GM12892 (cell line): ENCODE results near the gene SLC17A9.

Experiments used
- DNase-seq: peaks from one replicate; pipeline ENCODE4 v3.0.0; 2011; ENCODE audit not compliant: insufficient read length
- FAIRE-seq: peaks from 2 replicates; lab custom pipeline; 2011; peaks lifted over from hg19 to GRCh38; lab: Jason Lieb, UNC
- POLR2A ChIP-seq: IDR thresholded peaks from 2 replicates; pipeline ENCODE4 v1.6.1; 2011; ENCODE audit warnings: low read depth, low read length, control low read depth
- POLR2AphosphoS5 ChIP-seq: IDR thresholded peaks from 2 replicates; pipeline ENCODE4 v1.6.1; 2011; ENCODE audit warnings: low read depth, low read length, control low read depth
- TAF1 ChIP-seq: IDR thresholded peaks from 2 replicates; pipeline ENCODE4 v1.6.1; 2011; ENCODE audit warnings: low read depth, mild to moderate bottlenecking, control low read depth, low read length, borderline replicate concordance

Gene SLC17A9

DNA sequence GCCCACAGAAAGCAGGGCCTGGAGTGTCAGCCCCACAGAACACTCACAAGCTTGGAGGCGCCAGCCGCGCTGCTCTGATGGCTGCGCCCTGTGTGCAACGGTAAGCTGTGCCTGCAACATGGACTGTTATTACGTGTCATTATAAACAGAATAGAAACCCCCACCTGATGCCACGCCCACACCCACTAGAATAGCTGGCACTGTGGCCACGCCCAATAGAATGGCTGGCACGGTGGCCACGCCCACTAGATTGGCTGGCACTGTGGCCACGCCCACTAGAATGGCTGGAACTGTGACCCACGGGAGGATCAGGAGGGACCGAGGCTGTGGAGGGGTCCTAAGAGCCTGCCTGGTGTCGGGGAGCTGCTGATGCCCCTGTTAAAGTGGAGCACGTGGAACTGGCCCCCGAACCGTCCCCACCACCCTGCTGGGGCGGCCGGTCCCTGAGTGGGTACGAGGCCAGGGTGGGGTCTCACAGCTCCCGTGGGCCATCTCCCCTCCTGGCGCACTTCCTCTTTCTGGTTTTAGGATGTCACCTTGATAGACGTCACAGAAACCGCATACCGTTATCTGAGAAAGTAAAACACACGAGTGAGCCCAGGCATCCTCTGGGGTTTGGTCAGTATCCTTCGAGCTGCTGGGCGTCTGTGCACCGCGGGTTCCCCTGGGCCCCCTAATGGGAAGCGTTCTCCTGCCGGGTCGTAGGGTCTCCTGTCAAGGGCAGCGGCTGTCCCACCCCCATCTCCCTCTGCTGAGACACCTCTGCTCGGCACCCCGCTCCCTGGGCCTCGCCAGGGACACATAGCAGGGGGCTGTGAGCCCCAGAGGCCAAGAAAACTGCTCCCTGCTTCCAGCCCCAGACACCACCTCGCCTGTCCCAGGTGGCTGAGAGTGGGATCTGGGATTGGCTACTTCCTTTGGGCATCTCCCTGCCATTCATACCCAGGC is 25.4 kb downstream of the SLC17A9 start:
- FAIRE-seq: peak; percentile 92
- peak; percentile 78 for DNase-seq
- peak; percentile 68; the same call in 1 of the 2 replicates for TF ChIP-seq POLR2AphosphoS5
- 0 out of 2 replicates have a peak, but pooled peaks have one; percentile 47 for TF ChIP-seq TAF1
- TF ChIP-seq POLR2A: peak; percentile 46; the same call in 1 of the 2 replicates

DNA sequence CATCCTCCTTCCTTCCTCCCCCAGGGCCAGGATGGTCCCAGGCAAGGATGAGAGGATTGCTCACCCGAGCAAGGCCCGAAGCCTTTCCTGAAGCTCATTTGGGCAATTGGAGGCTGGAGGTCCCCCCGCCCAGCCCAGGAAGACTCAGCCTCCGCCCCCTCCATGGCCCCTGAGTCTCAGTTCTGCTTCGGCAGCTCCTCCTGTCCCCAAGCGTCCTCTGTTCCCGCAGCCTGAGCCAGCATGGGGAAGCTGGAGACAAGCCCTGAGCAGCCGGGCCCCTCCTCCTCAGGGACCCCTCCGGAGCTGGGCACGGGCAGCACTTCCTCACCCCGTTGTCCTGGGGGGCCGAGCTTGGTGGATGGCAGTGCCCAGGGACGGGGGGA is 26.0 kb downstream of the SLC17A9 start:
- peak; percentile 30 for FAIRE-seq
- DNase-seq: no peak
- TF ChIP-seq TAF1 (no peak), POLR2AphosphoS5 (no peak), POLR2A (no peak)

DNA sequence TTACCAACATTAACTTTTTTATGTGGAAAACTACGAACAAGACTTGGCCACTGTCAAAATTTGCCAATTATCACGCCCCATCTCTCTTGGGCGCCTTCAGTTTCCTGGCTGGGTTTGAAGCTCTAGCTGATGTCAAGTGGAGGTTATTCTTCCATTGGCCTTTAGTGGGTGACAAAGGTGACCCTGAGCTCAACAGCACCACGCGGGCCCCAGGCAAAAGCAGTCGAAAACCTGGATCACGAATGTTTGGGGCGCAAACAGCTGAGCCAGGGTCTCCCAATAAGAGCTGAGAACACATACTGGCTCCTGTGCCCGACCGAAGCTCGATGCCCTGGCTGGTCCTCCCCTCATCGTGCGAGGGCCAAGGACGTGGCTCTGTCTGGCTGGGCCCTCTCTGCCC is 26.8 kb downstream of the SLC17A9 start:
- no peak for FAIRE-seq
- no peak for TF ChIP-seq POLR2A
- no peak for TF ChIP-seq TAF1
- TF ChIP-seq POLR2AphosphoS5: no peak

DNA sequence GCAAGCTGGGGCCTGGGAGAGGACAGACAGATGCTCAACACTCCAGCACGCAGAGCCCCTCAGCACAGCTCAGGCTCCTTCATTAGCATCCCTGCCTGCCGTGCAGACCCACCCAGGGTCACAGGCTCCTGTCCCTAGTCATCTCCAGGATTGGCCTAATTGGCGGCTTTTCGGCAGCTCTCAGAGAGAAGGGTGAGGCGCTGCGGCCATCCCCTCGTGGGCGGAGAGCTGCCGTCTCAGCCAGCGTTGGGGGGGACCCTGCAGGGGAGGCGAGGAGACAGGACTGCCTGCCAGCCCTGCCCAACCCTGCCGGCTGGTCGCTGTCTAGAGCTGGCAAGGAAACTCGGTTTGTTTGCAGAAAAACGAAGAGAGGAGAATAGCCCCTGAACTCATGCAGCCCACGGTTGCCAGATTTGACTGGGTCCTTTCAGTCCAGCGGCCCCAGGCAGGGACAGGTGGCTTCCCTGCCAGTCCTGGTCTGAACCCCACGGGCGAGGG is 27.4 kb downstream of the SLC17A9 start:
- no peak for TF ChIP-seq POLR2AphosphoS5
- DNase-seq (no peak), FAIRE-seq (no peak)

More for the DNA sequence above, 26.8 kb downstream of the SLC17A9 start:
- DNase-seq: no peak

DNA sequence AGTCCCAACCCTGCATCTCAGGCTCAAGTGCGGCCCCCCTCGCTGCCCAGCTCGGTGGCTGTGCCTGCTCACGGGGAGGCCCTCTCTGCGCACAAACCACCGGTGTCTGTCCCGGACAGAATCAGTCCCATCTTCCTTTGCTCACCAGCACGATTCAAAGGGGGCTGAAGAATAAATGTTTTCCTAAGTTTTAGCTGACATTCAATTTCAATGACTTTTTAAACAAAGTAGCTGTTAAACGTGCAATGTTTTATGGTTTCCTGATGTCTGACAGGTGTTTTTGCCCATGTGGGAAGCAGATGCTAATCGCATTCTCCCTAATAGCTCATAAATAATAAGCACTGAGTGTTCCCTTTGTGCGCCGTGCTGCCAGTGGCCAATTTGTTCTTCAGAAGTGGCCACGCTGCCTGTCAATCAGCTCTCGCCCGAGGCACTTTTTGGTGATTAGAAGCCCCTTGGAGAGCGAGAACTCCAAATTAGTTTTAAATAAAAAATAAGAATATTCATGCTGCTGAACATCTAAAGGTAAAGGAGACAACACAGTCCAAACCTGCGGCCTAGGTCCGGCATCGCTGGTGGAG is 28.0 kb downstream of the SLC17A9 start:
- no peak for TF ChIP-seq POLR2A
- no peak for TF ChIP-seq TAF1
- TF ChIP-seq POLR2AphosphoS5: no peak
- DNase-seq (no peak), FAIRE-seq (no peak)

DNA sequence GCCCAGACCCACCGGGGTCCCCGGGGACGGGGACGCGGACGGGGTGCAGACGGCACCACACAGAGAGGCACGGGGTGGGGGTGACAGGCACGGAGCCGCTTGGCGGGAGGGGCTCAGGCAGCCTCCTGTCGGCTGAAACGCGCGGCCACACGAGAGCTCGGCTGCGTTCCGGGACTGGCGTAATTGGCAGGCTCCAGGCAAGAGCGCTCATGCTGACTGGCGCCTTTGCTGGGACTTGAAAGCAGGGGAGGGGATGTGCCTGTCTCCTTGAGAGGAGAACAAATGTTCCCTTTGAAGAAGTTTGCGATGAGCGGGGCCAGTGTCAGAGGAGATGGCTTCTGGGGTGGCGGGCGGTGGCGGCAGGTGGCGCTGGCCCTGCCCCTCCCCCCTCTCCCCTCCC is 28.5 kb downstream of the SLC17A9 start:
- FAIRE-seq (no peak), DNase-seq (no peak)
- no peak for TF ChIP-seq TAF1
- TF ChIP-seq POLR2A: no peak

DNA sequence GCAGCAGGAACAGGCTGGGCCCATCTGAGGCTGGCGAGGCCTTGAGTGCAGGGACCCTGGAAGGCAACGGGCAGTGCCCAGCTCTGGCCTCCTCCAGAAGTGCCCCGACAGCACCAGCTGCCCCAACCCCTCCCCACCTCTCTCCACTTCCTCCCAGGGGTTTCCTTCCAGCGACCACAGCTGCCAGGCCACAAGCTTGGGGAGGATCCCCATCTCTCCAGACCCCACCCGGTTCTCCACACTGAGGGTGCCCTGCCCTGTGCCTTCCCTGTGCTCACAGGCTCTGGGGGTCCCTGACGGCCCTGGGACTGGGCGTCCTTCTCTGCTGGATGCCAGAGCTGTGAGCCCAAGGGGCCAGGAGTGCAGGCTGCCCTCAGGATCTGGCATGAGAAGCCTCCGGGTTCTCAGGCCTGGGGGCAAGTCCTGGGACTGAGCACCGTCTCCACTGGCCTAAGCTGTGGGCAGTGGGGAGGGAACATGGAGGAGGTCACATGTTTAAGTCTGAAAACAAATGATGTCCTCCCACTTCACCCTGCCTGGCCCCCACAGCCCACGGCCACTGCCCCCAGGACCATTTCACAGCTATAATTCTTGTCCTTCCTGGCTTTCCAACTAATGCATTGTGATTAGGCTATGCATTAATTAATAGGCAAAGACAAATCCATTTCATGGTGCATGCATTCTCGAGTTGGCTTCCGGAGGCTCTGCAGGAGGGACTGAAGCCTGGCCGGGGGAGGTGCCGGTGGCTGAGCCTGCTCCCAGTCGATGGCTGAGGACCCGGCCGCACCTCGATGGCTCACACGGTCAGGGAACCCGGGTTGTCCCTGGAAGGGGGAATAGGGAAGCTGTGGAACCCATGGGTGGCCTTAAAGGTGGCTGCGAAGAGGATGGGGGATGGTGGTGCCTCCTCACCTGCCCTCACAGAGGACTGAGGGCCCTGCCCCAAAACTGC is 29.9 kb downstream of the SLC17A9 start:
- TF ChIP-seq TAF1 (no peak), POLR2A (no peak), POLR2AphosphoS5 (no peak)
- DNase-seq (no peak), FAIRE-seq (no peak)

DNA sequence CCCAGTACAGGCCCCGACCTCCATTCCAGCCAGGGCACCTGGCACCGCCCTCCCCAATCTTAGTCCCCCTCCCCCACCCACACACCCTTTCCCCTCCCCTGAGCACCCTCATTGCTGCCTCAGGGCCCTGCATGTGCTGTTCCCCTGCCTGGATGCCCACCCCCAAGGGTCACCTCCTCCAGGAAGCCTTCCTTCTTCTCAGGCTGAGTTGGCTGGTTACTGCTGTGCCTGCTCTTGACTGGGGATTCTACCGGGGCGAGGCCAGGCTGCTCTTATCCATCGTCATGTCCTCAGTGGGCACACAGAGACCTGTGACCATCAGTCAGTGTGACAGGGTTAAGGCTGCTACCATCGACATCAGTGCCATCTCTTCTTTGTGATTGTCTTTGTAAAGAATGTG is 30.7 kb downstream of the SLC17A9 start:
- FAIRE-seq: no peak

DNA sequence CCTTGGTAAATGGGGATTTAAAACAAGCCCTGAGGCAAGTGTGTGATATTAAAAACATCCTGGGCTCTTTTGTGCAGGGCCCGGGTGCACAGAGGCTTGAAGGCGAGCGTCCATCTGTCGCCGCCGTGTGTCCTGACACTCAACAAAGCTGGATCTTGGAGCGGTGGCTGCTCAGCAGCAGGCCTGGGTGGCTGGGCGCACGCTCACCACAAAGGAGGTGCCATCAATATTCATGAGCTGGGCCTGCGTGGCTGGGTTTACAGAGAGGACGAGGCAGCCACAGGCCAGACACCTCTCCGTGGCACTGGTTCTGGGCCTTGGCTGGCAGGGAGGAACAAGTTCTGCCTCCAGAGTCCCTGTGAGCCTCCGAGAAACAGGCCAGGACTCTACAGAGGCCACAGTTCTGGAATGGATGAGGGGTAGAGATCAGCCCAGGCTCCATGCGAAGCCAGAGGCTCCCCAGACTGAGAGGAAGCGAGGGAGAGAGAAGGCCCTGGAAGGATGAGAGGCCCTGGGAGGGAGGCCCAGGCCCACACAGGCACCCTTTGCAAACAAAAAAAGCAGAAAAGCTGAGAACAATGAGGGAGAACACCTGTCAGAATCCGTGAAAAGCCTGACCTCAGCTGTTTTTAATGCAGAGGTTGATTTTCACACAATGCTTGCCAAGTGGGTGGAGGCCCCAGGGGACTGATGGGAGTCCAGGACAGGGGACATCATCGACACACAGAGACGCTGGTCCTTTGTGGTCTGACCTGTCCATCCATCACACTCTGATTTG is 32.3 kb downstream of the SLC17A9 start:
- no peak for FAIRE-seq
- TF ChIP-seq POLR2A: no peak
- TF ChIP-seq TAF1: no peak
- TF ChIP-seq POLR2AphosphoS5: no peak
- DNase-seq: no peak

More for the DNA sequence above, 30.7 kb downstream of the SLC17A9 start:
- TF ChIP-seq POLR2AphosphoS5 (no peak), POLR2A (no peak), TAF1 (no peak)
- DNase-seq: no peak

DNA sequence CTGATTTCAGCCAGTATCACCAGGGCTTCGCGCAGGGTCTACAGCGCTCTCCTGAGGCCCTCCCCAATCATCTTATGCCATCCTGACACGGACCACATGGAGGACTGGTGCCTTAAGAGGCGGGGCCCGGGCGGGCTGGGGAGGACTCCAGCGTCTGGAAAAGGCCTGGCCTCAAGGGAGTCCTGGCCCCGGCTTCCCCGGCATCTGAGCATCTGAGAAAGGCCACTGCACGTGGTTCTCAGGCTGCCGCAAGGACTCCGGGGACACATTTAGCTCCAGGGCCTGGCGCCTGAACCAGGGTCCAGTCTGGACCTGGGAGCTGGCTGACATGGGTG is 32.9 kb downstream of the SLC17A9 start:
- no peak for TF ChIP-seq POLR2AphosphoS5
- no peak for TF ChIP-seq TAF1
- TF ChIP-seq POLR2A: no peak
- no peak for FAIRE-seq
- DNase-seq: no peak

DNA sequence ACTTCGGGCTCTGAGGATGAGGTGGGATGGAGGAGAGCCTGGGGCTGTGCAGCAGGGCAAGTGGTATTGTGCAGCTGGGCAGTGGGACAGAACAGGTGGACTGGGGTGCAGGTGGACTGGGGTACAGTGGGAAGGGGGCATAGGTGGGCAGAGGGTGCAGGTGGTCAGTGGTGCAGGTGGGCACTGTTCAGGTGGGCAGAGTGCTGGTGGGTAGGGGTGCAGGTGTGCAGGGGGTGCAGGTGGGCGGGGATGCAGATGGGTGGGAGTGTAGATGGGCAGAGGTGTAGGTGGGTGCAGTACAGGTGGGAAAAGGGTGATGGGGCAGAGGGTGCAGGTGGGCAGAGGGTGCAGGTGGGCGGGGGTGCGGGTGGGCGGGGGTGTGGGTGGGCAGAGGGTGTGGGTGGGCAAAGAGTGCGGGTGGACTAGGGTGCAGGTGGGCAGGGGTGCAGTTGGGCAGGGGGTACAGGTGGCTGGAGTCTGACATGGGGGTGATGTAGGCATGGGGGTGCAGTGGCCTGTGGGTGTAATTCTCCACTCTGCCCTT is 33.8 kb downstream of the SLC17A9 start:
- FAIRE-seq: no peak

More for the DNA sequence above, 33.8 kb downstream of the SLC17A9 start:
- no peak for DNase-seq
- TF ChIP-seq TAF1 (no peak), POLR2A (no peak), POLR2AphosphoS5 (no peak)
